SK-N-SH (cell line): ENCODE results near the gene GJB3. TPM values are rescaled to one million over a fixed set of nuclear protein-coding genes. Genes with fewer than 3 reads are reported as not detected.

Experiments used
- CTCF ChIA-PET: fragments of 300-600, 350-600 bp; formaldehyde crosslinking; extraction: SDS; loops from one replicate; lab custom pipeline; 2021; lab: Yijun Ruan, JAX
- POLR2A ChIA-PET: fragments of 350-600 bp; sonication (Branson Sonifier 250); formaldehyde crosslinking; extraction: SDS; loops from one replicate; lab custom pipeline; 2020; ENCODE audit warnings: antibody characterized with exemption, inconsistent platforms; lab: Yijun Ruan, JAX
- DNase-seq: peaks from one replicate; pipeline ENCODE4 v3.0.0; 2012
- H2AFZ ChIP-seq: fragments of 200-600 bp; sonication (generic); 2 replicates; pipeline ENCODE4 v1.8.1; 2016; ENCODE audit warnings: antibody characterized with exemption, mild to moderate bottlenecking, low read depth
- H3F3A ChIP-seq: fragments of 200-600 bp; sonication (generic); replicated peaks from 2 replicates; pipeline ENCODE3; 2016; ENCODE audit warnings: antibody characterized with exemption, mild to moderate bottlenecking; ENCODE audit not compliant: insufficient read depth
- H3K27ac ChIP-seq, 2 experiments: fragments of 200-500 bp in 1 of 2; fragments of 200-600 bp in 1 of 2; sonication (Bioruptor generic) in 1 of 2; sonication (generic), shearing (Covaris generic) in 1 of 2; 2 replicates each; pipeline versions ENCODE4 v1.5.1 to v1.6.1; 2014 to 2016; ENCODE audit warnings: low read depth in 2 of 2, inconsistent platforms in 1 of 2, low read length in 1 of 2, mild to moderate bottlenecking in 1 of 2, mixed read lengths in 1 of 2
- H3K27me3 ChIP-seq: fragments of 200-600 bp; sonication (generic), shearing (Covaris generic); 2 replicates; pipeline ENCODE4 v1.6.1; 2016; ENCODE audit warnings: mixed run types; ENCODE audit not compliant: insufficient read depth
- H3K36me3 ChIP-seq, 2 experiments: fragments of 200-500 bp in 1 of 2; fragments of 200-600 bp in 1 of 2; sonication (Bioruptor generic) in 1 of 2; sonication (generic) in 1 of 2; replicated peaks in 1 of 2; 2 replicates each; pipeline versions ENCODE3 to v1.5.1; 2014 to 2016; ENCODE audit warnings: low read length in 1 of 2, mild to moderate bottlenecking in 1 of 2; ENCODE audit not compliant: insufficient read depth in 2 of 2, control insufficient read depth in 1 of 2
- H3K4me1 ChIP-seq, 2 experiments: fragments of 200-500 bp in 1 of 2; fragments of 200-600 bp in 1 of 2; sonication (Bioruptor generic) in 1 of 2; sonication (generic), shearing (Covaris generic) in 1 of 2; 2 replicates each; pipeline versions ENCODE4 v1.5.1 to v1.6.1; 2014 to 2016; ENCODE audit warnings: low read depth in 1 of 2, low read length in 1 of 2, mixed run types in 1 of 2; ENCODE audit not compliant: insufficient read depth in 2 of 2, control insufficient read depth in 1 of 2
- H3K4me2 ChIP-seq: fragments of 200-600 bp; sonication (generic), shearing (Covaris generic); 2 replicates; pipeline ENCODE4 v1.6.1; 2017; ENCODE audit warnings: mixed run types
- H3K4me3 ChIP-seq, 2 experiments: fragments of 200-500 bp in 1 of 2; fragments of 200-600 bp in 1 of 2; sonication (Bioruptor generic) in 1 of 2; sonication (generic), shearing (Covaris generic) in 1 of 2; 2 replicates each; pipeline versions ENCODE4 v1.5.1 to v1.8.1; 2014 to 2016; ENCODE audit warnings: low read depth in 2 of 2, inconsistent platforms in 1 of 2, low read length in 1 of 2, mild to moderate bottlenecking in 1 of 2, mixed read lengths in 1 of 2, moderate library complexity in 1 of 2
- H3K79me2 ChIP-seq: fragments of 200-600 bp; sonication (generic); 2 replicates; pipeline ENCODE4 v1.8.1; 2017; ENCODE audit warnings: mild to moderate bottlenecking; ENCODE audit not compliant: insufficient read depth
- H3K9ac ChIP-seq: fragments of 200-600 bp; sonication (generic); 2 replicates; pipeline ENCODE4 v1.6.1; 2017; ENCODE audit warnings: mixed run types
- H3K9me2 ChIP-seq: fragments of 200-600 bp; sonication (generic); 2 replicates; pipeline ENCODE4 v1.6.1; 2017; ENCODE audit warnings: mixed run types
- H3K9me3 ChIP-seq: fragments of 200-600 bp; sonication (generic); 2 replicates; pipeline ENCODE4 v1.6.1; 2017; ENCODE audit warnings: mixed run types, mild to moderate bottlenecking, moderate library complexity
- H4K20me1 ChIP-seq: fragments of 200-600 bp; sonication (generic); 2 replicates; pipeline ENCODE4 v1.6.1; 2017; ENCODE audit warnings: mild to moderate bottlenecking, mixed run types; ENCODE audit not compliant: insufficient read depth
- CHD2 ChIP-seq: fragments of 150-350 bp; IDR thresholded peaks from 2 replicates; pipeline ENCODE4 v1.6.1; 2018; ENCODE audit warnings: low read length; ENCODE audit not compliant: partially characterized antibody
- ELF1 ChIP-seq: IDR thresholded peaks from 2 replicates; pipeline ENCODE4 v1.4.0; 2012
- EP300 ChIP-seq, 2 experiments: IDR thresholded peaks; 2 replicates each; pipeline versions ENCODE4 v1.4.0 to v1.6.1; 2012; ENCODE audit warnings: borderline replicate concordance in 1 of 2, low read depth in 1 of 2, low read length in 1 of 2
- EZH2phosphoT487 ChIP-seq: fragments of 200-600 bp; sonication (generic); IDR thresholded peaks from 2 replicates; pipeline ENCODE4 v1.6.1; 2017; ENCODE audit warnings: low read depth, mixed run types, mild to moderate bottlenecking, antibody characterized with exemption, moderate library complexity, borderline replicate concordance
- FOXJ3 ChIP-seq: sonication (generic); formaldehyde crosslinking; IDR thresholded peaks from 2 replicates; pipeline ENCODE4 v1.5.1; 2020; ENCODE audit warnings: mild to moderate bottlenecking, missing genetic modification reagents
- FOXM1 ChIP-seq: IDR thresholded peaks from 2 replicates; pipeline ENCODE4 v1.4.0; 2012; ENCODE audit warnings: low read depth, mild to moderate bottlenecking
- GABPA ChIP-seq: IDR thresholded peaks from 2 replicates; pipeline ENCODE4 v1.4.0; 2012; ENCODE audit warnings: low read depth, mild to moderate bottlenecking
- GATA2 ChIP-seq: sonication (generic); formaldehyde crosslinking; IDR thresholded peaks from 2 replicates; pipeline ENCODE4 v1.5.0; 2020; ENCODE audit warnings: mild to moderate bottlenecking, missing genetic modification reagents
- IRF3 ChIP-seq: fragments of 150-350 bp; IDR thresholded peaks from 2 replicates; pipeline ENCODE4 v1.6.1; 2016; ENCODE audit warnings: mild to moderate bottlenecking, low read depth, low read length
- JUND ChIP-seq: IDR thresholded peaks from 2 replicates; pipeline ENCODE4 v1.4.0; 2012
- MAX ChIP-seq: IDR thresholded peaks from 2 replicates; pipeline ENCODE4 v1.4.0; 2012; ENCODE audit warnings: low read depth
- MEF2A ChIP-seq: IDR thresholded peaks from 2 replicates; pipeline ENCODE4 v1.4.0; 2012; ENCODE audit warnings: low read depth, borderline replicate concordance
- NRF1 ChIP-seq: IDR thresholded peaks from 2 replicates; pipeline ENCODE4 v1.6.1; 2012; ENCODE audit warnings: low read depth, mild to moderate bottlenecking, low read length
- PBX3 ChIP-seq: IDR thresholded peaks from 2 replicates; pipeline ENCODE4; 2012
- POLR2AphosphoS5 ChIP-seq: IDR thresholded peaks from 2 replicates; pipeline ENCODE4 v1.6.1; 2012; ENCODE audit warnings: low read depth, low read length
- RAD21 ChIP-seq: IDR thresholded peaks from 2 replicates; pipeline ENCODE4 v1.6.1; 2012; ENCODE audit warnings: mild to moderate bottlenecking, low read length
- RCOR1 ChIP-seq: fragments of 150-350 bp; IDR thresholded peaks from 2 replicates; pipeline ENCODE4 v1.6.1; 2017; ENCODE audit warnings: antibody characterized with exemption, low read length
- REST ChIP-seq: IDR thresholded peaks from 2 replicates; pipeline ENCODE4 v1.6.1; 2012; ENCODE audit warnings: mild to moderate bottlenecking, low read depth, low read length, moderate library complexity
- RXRA ChIP-seq: IDR thresholded peaks from 2 replicates; pipeline ENCODE4 v1.4.0; 2012; ENCODE audit warnings: low read depth, mild to moderate bottlenecking, borderline replicate concordance
- SMC3 ChIP-seq: IDR thresholded peaks from 2 replicates; pipeline ENCODE4 v1.6.1; 2012; ENCODE audit warnings: low read depth, low read length, improper control_type of control experiment
- TAF1 ChIP-seq: IDR thresholded peaks from 2 replicates; pipeline ENCODE4 v1.6.1; 2012; ENCODE audit warnings: low read depth, mild to moderate bottlenecking, low read length, moderate library complexity, borderline replicate concordance
- TCF12 ChIP-seq: IDR thresholded peaks from 2 replicates; pipeline ENCODE4 v1.4.0; 2012
- TEAD4 ChIP-seq: IDR thresholded peaks from 2 replicates; pipeline ENCODE4 v1.4.0; 2012; ENCODE audit warnings: mild to moderate bottlenecking, borderline replicate concordance; ENCODE audit not compliant: insufficient read depth
- USF2 ChIP-seq: fragments of 150-350 bp; IDR thresholded peaks from 2 replicates; pipeline ENCODE4 v1.6.1; 2017; ENCODE audit warnings: antibody characterized with exemption, low read length, low read depth, borderline replicate concordance
- YY1 ChIP-seq: IDR thresholded peaks from 2 replicates; pipeline ENCODE4 v1.4.0; 2012; ENCODE audit warnings: low read depth, mild to moderate bottlenecking
- ZBTB33 ChIP-seq: IDR thresholded peaks from 2 replicates; pipeline ENCODE4 v1.4.0; 2012; ENCODE audit warnings: low read depth, borderline replicate concordance
- WGBS: methylation state at CpG from one replicate; pipeline ENCODE4 v1.1.6; 2017; ENCODE audit warnings: low lambda C conversion rate; 5-methylcytosine and 5-hydroxymethylcytosine counted together
- polyA plus RNA-seq, 3 experiments: library from polyadenylated mRNA; depleted of rRNA; stranded (reverse); fragments of >200 nt; gene quantifications; 2 replicates each; pipeline ENCODE4 v1.2.3, GENCODE V29; 2012

Gene GJB3
- polyA plus RNA-seq, 1 of the 3 experiments (the other 2 are of a cell fraction) = not detected

- Histone ChIP-seq H3K79me2 (no peaks in the 10 kb centered on the region), H3K9me2 (no peaks in the 10 kb centered on the region), H3F3A (no peaks in the 10 kb centered on the region), H3K27me3 (no peaks in the 10 kb centered on the region), H3K4me2 (no peak overlapping the region), H3K36me3 (no peaks in the 10 kb centered on the region), H3K4me1 (peaks cover 0 to 33% of the 10 kb centered on the region in 2 experiments; a peak in 2 of 4 replicates), H3K9ac (no peak overlapping the region), H3K9me3 (no peaks in the 10 kb centered on the region), H2AFZ (no peak overlapping the region), H3K27ac (peak overlapping the region in 1 of 2 experiments; percentile 95; a peak in 2 of 4 replicates), H3K4me3 (no peak overlapping the region; a peak in 1 of 4 replicates), H4K20me1 (no peaks in the 10 kb centered on the region)
- 58% methylated on average over 4 of the region's 11 CpGs for WGBS
- peak; percentile 86 for DNase-seq
- ChIA-PET POLR2A (no interaction called here), CTCF (interaction anchor here (1.1 to 6.4 kb wide), 3 partner anchors 27 to 39 kb away, joined by 3 to 52 read pairs (median 17); no protein-coding TSS in a partner anchor)
- TF ChIP-seq POLR2AphosphoS5 (no peak), PBX3 (no peak), TEAD4 (no peak), NRF1 (no peak), TAF1 (no peak), RAD21 (peak; percentile 3; the same call in 1 of the 2 replicates), GABPA (no peak), EP300 (IDR thresholded peaks at IDR 0.05; ENCODE audit: borderline replicate concordance in 1 of 2, low read depth in 1 of 2, low read length in 1 of 2) (peak in 1 of 2 experiments; percentile 84; a peak in 2 of 4 replicates), FOXJ3 (CRISPR knock-in tag) (peak; percentile 95), MAX (no peak), CHD2 (peak; percentile 73), JUND (no peak), ELF1 (no peak), TCF12 (no peak), IRF3 (no peak), RXRA (no peak), FOXM1 (no peak), EZH2phosphoT487 (no peak), RCOR1 (peak; percentile 86), SMC3 (no peak; the same call in 1 of the 2 replicates), USF2 (no peak), MEF2A (no peak), ZBTB33 (no peak), REST (no peak), YY1 (no peak), GATA2 (peak; percentile 95)
These were observed 44.6 kb downstream of the GJB3 start for GRCh38 chr1:34825455-34826091.
